ENCODE results near the gene LYPD5. TPM values are rescaled to one million over a fixed set of nuclear protein-coding genes. Genes with fewer than 3 reads are reported as not detected.
A peak's percentile ranks its signal among the peaks of the same experiment; 100 is the strongest.
"Not testable (repeated sequence)": the region's sequence is repeated elsewhere in the genome, so short reads cannot be mapped to it uniquely, and the experiment has no call there.

Gene LYPD5
- total and polyA plus RNA-seq, 4 experiments from 2014 or later, result 0.27 to 0.97 (median 0.50) TPM

DNA sequence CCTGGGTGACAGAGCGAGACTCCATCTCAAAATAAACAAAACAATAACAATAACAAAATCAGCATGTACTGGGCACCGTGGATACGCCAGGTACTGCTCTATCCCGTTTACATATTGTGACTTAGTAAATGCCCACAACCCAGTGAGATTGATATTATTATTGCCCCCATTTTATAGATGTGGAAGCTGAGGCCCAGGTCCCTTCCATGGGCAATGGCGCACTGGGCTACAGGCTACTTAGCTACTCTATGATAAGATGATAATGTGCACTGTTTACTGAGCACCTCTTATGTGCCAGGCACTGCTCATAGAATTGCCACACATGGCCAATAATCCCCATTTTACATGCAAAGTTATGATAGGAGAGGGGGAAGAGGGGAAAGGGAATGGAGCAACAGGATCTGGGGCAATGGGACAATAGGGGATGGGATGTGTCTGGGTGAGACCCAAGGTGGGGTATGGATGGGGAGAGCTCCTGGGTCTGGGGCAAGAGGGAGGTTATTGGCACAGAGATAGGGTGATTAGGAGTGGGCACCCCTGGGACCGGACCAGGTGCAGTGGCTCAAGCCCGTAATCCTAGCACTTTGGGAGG, 26.9 kb downstream of the LYPD5 start:
- Mint-ChIP-seq H3K27ac (peak overlapping the region in 4 of 7 donors; percentile 71 to 95 (median 80)), H3K27me3 (no peaks in the 10 kb centered on the region), H3K9me3 (no peaks in the 10 kb centered on the region), H3K4me3 (peak overlapping the region in 2 of 8 donors; percentile 17 to 58), H3K36me3 (peaks cover under 1 to 19% of the 10 kb centered on the region in 2 donors), H3K4me1 (peaks cover 31 to 59% (median 43%) of the 10 kb centered on the region in 4 donors)
- intact Hi-C loops (cut with micrococcal nuclease), result no loop called here
- H3K36me3 ChIP-seq (ENCODE audit: insufficient read depth, low read length), result peaks cover 20% of the 10 kb centered on the region
- H3K9me3 ChIP-seq (ENCODE audit: control insufficient read depth in 1 of 2, low read length in 2 of 2), result no peaks in the 10 kb centered on the region
- POLR2A ChIA-PET (ENCODE audit: partially characterized antibody), result interaction anchor here (1.0 to 7.8 kb wide), 4 partner anchors 8 to 21 kb away, joined by 3 to 106 read pairs (median 54); partner anchors contain the start of gene SMG9
- peaks cover 52% of the 10 kb centered on the region for H3K4me1 ChIP-seq (ENCODE audit: insufficient read depth, low read length)
- H3K27ac ChIP-seq (ENCODE audit: low read depth, low read length), result no peak overlapping the region
- no peak overlapping the region for H3K4me3 ChIP-seq (ENCODE audit: low read length in 2 of 2)
- CTCF ChIA-PET (ENCODE audit: partially characterized antibody), result interaction anchor here (1.0 to 8.1 kb wide), 5 partner anchors 9 to 181 kb away, joined by 3 to 94 read pairs (median 4); no protein-coding TSS in a partner anchor
- DNase-seq, result no peak
- no peaks in the 10 kb centered on the region for H3K27me3 ChIP-seq (ENCODE audit: insufficient read depth, low read length)

DNA sequence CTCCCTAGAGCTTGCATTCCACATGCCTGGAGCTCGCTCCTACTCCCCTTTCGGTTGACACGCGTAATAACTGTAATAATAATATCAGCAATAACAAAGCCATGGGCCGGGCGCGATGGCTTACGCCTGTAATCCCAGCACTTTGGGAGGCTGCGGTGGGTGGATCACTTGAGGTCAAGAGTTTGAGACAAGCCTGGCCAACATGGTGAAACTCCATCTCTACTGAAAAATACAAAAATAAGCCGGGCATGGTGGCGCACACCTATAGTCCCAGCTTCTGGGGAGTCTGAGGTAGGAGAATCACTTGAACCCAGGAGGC, 27.3 kb downstream of the LYPD5 start:
- intact Hi-C loops (cut with micrococcal nuclease); H3K9me3 Mint-ChIP-seq; H3K9me3 ChIP-seq (ENCODE audit: control insufficient read depth in 1 of 2, low read length in 2 of 2); H3K27me3 ChIP-seq (ENCODE audit: insufficient read depth, low read length); H3K27me3 Mint-ChIP-seq; H3K4me3 Mint-ChIP-seq; H3K27ac ChIP-seq (ENCODE audit: low read depth, low read length); H3K4me3 ChIP-seq (ENCODE audit: low read length in 2 of 2); DNase-seq: not testable (repeated sequence)
- ChIA-PET CTCF (ENCODE audit: partially characterized antibody) (interaction anchor here (6.4 to 8.1 kb wide), 2 partner anchors 8 to 30 kb away, joined by 28 to 94 read pairs; no protein-coding TSS in a partner anchor), POLR2A (ENCODE audit: partially characterized antibody) (interaction anchor here (1.2 to 7.8 kb wide), 2 partner anchors 12 to 21 kb away, joined by 4 to 106 read pairs; partner anchors contain the start of gene SMG9)
- H3K4me1 Mint-ChIP-seq, result peaks cover 31 to 56% (median 41%) of the 10 kb centered on the region in 4 donors
- peaks cover 4 to 23% of the 10 kb centered on the region in 2 donors for H3K36me3 Mint-ChIP-seq
- Histone ChIP-seq H3K4me1 (ENCODE audit: insufficient read depth, low read length) (peaks cover 48% of the 10 kb centered on the region), H3K36me3 (ENCODE audit: insufficient read depth, low read length) (peaks cover 24% of the 10 kb centered on the region)
- peak overlapping the region in 3 of 7 donors; percentile 29 to 85 (median 57) for H3K27ac Mint-ChIP-seq

DNA sequence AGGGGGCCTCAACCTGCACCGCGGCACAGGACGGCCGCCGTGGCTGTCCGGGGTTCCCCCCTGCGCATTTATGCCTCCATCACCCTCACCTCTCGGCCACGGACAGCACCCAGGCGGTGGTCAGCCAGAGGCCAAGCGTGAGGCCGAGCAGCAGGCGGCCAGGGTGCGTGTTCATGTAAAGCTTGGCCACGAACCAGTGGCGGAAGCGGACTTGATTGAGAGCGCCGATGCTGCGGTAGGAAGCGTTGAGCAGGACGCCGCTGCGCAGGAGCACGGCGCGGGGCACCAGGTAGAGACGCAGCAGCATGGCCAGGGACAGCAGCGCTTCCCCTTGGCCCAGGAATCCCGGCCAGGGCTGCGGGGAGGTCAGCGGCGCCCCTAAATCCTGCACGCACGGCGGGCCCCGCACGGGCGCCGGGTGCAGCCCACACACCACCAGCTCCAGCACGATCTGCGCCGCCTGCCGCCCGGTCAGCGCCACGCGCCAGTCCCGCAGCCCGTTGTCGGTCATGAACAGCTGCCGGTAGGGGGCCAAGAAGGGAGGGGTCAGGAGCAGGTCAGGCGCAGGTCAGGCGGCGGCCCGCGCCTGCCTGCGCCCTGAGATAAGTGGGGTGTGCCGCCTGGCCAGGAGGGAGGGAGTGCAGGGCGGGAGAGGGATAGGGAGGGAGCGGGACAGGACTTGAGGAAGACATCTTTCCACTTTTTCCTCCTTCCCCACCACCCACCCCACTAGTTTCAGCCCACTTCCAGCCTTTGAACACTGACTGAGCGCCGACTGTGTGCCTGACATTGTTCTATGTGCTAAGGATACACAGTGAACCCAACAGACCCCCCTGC, 27.9 kb downstream of the LYPD5 start:
- Histone ChIP-seq H3K4me1 (ENCODE audit: insufficient read depth, low read length) (peaks cover 42% of the 10 kb centered on the region), H3K4me3 (ENCODE audit: low read length in 2 of 2) (no peak overlapping the region), H3K27ac (ENCODE audit: low read depth, low read length) (no peak overlapping the region), H3K27me3 (ENCODE audit: insufficient read depth, low read length) (no peaks in the 10 kb centered on the region), H3K36me3 (ENCODE audit: insufficient read depth, low read length) (peaks cover 30% of the 10 kb centered on the region), H3K9me3 (ENCODE audit: control insufficient read depth in 1 of 2, low read length in 2 of 2) (no peaks in the 10 kb centered on the region)
- Mint-ChIP-seq H3K27ac (peak overlapping the region in 3 of 7 donors; percentile 29 to 85 (median 57)), H3K4me1 (peaks cover 26 to 50% (median 37%) of the 10 kb centered on the region in 4 donors), H3K36me3 (peaks cover 8 to 27% of the 10 kb centered on the region in 2 donors), H3K27me3 (no peaks in the 10 kb centered on the region), H3K9me3 (no peaks in the 10 kb centered on the region), H3K4me3 (no peak overlapping the region)
- CTCF ChIA-PET (ENCODE audit: partially characterized antibody), result interaction anchor here (8.1 kb wide), 1 partner anchor 8 kb away, joined by 94 read pairs; no protein-coding TSS in a partner anchor
- intact Hi-C loops (cut with micrococcal nuclease), result no loop called here
- POLR2A ChIA-PET (ENCODE audit: partially characterized antibody), result interaction anchor here (1.2 to 7.8 kb wide), 2 partner anchors 11 to 20 kb away, joined by 4 to 106 read pairs; partner anchors contain the start of gene SMG9
- no peak for DNase-seq

DNA sequence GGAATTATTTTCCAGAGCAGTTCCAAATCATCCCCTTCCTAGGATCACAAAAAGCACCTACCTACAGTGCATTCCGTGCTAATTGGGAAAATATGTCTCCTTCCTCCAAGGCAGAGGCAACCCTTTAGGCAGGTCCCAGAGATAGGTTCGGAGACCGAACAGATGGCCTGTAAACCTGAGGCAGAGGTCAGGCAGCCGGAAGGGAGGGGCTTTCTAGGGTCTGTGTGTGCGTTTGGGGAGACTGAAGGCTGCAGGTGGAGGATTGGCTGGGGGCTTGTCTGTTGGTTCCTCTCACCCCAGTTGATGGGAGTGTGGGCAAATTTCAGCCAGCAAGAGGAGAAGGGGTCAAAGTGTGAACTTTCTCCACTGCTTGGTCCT, 28.5 kb downstream of the LYPD5 start:
- H3K36me3 Mint-ChIP-seq, result peaks cover 14 to 33% of the 10 kb centered on the region in 2 donors
- H3K27ac Mint-ChIP-seq, result peak overlapping the region in 2 of 7 donors; percentile 18 to 23
- peaks cover 36% of the 10 kb centered on the region for H3K36me3 ChIP-seq (ENCODE audit: insufficient read depth, low read length)
- H3K4me3 ChIP-seq (ENCODE audit: low read length in 2 of 2), result no peak overlapping the region
- no peaks in the 10 kb centered on the region for H3K27me3 Mint-ChIP-seq
- ChIA-PET CTCF (ENCODE audit: partially characterized antibody) (no interaction called here), POLR2A (ENCODE audit: partially characterized antibody) (no interaction called here)
- H3K27me3 ChIP-seq (ENCODE audit: insufficient read depth, low read length), result no peaks in the 10 kb centered on the region
- H3K4me3 Mint-ChIP-seq, result no peak overlapping the region
- H3K4me1 Mint-ChIP-seq, result peaks cover 23 to 44% (median 32%) of the 10 kb centered on the region in 4 donors
- H3K9me3 ChIP-seq (ENCODE audit: control insufficient read depth in 1 of 2, low read length in 2 of 2), result no peaks in the 10 kb centered on the region
- peaks cover 36% of the 10 kb centered on the region for H3K4me1 ChIP-seq (ENCODE audit: insufficient read depth, low read length)
- DNase-seq, result no peak
- intact Hi-C loops (cut with micrococcal nuclease), result no loop called here
- H3K9me3 Mint-ChIP-seq, result no peaks in the 10 kb centered on the region
- H3K27ac ChIP-seq (ENCODE audit: low read depth, low read length), result no peak overlapping the region

DNA sequence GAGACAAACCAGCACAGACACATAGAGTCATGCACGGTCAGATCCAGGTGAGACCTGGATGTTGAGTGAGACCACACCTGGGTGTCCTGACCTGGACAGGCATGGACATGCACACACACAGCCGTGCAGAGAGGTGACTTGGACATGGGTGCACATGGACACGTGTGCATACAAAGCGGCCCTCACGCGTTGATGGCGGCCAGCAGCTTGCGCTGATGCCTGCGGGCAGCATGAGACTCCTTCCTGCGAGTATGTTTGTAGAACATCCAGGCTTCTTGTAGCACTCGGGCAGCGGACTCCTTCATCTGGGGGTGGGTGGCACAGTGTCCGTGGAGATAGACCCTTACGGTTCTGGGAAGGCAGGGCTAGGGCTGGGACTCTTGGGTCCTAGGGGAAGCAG, 33.0 kb downstream of the LYPD5 start:
- H3K4me3 ChIP-seq (ENCODE audit: low read length in 2 of 2), result no peak overlapping the region
- intact Hi-C loops (cut with micrococcal nuclease), result no loop called here
- no peak overlapping the region for H3K27ac ChIP-seq (ENCODE audit: low read depth, low read length)
- no peaks in the 10 kb centered on the region for H3K9me3 ChIP-seq (ENCODE audit: control insufficient read depth in 1 of 2, low read length in 2 of 2)
- H3K4me1 ChIP-seq (ENCODE audit: insufficient read depth, low read length), result peaks cover 32% of the 10 kb centered on the region
- no peak for DNase-seq
- Mint-ChIP-seq H3K36me3 (peaks cover 29 to 37% of the 10 kb centered on the region in 2 donors), H3K4me1 (peaks cover 22 to 40% (median 26%) of the 10 kb centered on the region in 4 donors), H3K27ac (peak overlapping the region in 2 of 7 donors; percentile 44 to 76), H3K4me3 (no peak overlapping the region), H3K27me3 (no peaks in the 10 kb centered on the region), H3K9me3 (no peaks in the 10 kb centered on the region)
- CTCF ChIA-PET (ENCODE audit: partially characterized antibody), result interaction anchor here (2.7 to 7.0 kb wide), 3 partner anchors 9 to 24 kb away, joined by 10 to 94 read pairs (median 80); partner anchors contain the start of genes KCNN4 and SMG9
- no peaks in the 10 kb centered on the region for H3K27me3 ChIP-seq (ENCODE audit: insufficient read depth, low read length)
- peaks cover 43% of the 10 kb centered on the region for H3K36me3 ChIP-seq (ENCODE audit: insufficient read depth, low read length)
- POLR2A ChIA-PET (ENCODE audit: partially characterized antibody), result interaction anchor here (1.0 to 11.4 kb wide), 3 partner anchors 9 to 16 kb away, joined by 4 to 116 read pairs (median 104); partner anchors contain the start of genes KCNN4 and SMG9

DNA sequence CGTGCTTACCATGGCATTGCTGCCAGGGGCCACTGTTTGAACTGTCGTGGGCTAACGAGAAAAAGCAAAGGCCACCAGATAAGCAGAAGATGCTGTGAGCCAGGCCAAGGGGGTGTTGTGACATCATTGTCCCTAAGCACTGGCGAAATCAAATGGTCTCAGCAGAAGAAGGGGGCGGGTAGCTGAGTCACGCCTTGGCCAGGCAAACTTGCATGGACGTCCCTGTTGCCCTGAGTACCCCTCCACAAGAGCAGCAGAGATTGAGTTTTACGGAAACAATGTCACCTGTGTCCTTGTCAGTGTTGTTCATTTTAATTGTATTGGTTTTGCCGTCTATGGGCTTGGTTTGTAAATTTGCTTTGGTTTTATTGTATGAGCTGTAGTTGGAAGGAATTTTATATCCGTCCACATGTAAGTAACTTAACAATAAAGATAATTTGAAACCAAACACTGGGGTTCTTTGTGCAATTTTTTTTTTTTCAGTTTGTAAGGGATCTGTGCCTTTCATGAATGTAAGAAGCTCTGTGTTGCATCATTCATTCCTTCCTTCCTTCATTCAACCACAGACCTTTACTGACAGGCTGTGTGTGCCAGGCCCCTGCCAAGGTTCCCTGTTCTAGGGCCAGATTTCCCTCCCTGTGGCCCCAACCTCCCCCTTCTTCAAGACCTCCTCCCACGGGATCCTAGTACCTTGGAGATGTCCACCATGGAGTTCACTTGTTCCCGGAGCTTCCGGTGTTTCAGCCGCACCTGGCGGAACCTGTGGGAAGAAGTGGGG, 33.8 kb downstream of the LYPD5 start:
- ChIA-PET CTCF (ENCODE audit: partially characterized antibody) (interaction anchor here (0.6 to 7.0 kb wide), 8 partner anchors 9 to 100 kb away, joined by 3 to 94 read pairs (median 6); partner anchors contain the start of genes KCNN4, PLAUR and SMG9), POLR2A (ENCODE audit: partially characterized antibody) (interaction anchor here (1.0 to 11.4 kb wide), 3 partner anchors 10 to 17 kb away, joined by 4 to 116 read pairs (median 104); partner anchors contain the start of genes KCNN4 and SMG9)
- Mint-ChIP-seq H3K27ac (peak overlapping the region in 4 of 7 donors; percentile 41 to 76 (median 57)), H3K27me3 (no peaks in the 10 kb centered on the region), H3K4me3 (no peak overlapping the region), H3K4me1 (peaks cover 24 to 44% (median 30%) of the 10 kb centered on the region in 4 donors), H3K36me3 (peaks cover 29 to 36% of the 10 kb centered on the region in 2 donors), H3K9me3 (no peaks in the 10 kb centered on the region)
- Histone ChIP-seq H3K27ac (ENCODE audit: low read depth, low read length) (no peak overlapping the region), H3K4me3 (ENCODE audit: low read length in 2 of 2) (no peak overlapping the region), H3K4me1 (ENCODE audit: insufficient read depth, low read length) (peaks cover 38% of the 10 kb centered on the region), H3K36me3 (ENCODE audit: insufficient read depth, low read length) (peaks cover 35% of the 10 kb centered on the region), H3K27me3 (ENCODE audit: insufficient read depth, low read length) (no peaks in the 10 kb centered on the region), H3K9me3 (ENCODE audit: control insufficient read depth in 1 of 2, low read length in 2 of 2) (no peaks in the 10 kb centered on the region)
- DNase-seq, result no peak
- intact Hi-C loops (cut with micrococcal nuclease), result no loop called here
